ENCODE measurements around the gene NRG3. TPM values are rescaled to one million over a fixed set of nuclear protein-coding genes. Genes with fewer than 3 reads are reported as not detected.

The NRG3 gene
- total and polyA plus RNA-seq, 8 donors, result 0.14 to 0.59 (median 0.25) TPM; not detected in 2

DNA sequence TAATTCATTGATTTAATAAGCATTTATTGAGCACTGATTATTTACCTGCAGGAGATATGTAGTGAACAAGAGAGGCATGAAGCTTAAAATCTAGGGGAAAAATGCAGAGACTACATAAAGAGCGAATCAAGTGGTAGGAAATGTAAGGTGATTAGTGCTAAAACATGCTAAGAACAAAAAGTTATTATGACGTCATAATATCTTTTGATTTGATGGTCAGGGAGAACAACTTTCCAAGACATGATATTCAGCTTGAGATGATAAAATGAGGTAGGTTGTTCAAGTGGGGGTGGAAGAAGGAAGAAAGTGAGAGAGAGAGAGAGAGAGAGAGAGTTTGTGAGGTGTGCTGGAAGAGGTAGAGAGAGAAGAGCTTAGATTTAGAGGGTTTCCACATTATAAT is 317.7 kb downstream of the NRG3 start:
- Histone ChIP-seq H3K4me1 (no peaks in the 10 kb centered on the region), H3K4me3 (no peak overlapping the region), H3K36me3 (no peaks in the 10 kb centered on the region), H3K27me3 (no peaks in the 10 kb centered on the region), H3K9me3 (no peaks in the 10 kb centered on the region), H3K27ac (no peak overlapping the region)
- intact Hi-C loops (cut with DNase I), result no loop called here
- ATAC-seq (no peak), DNase-seq (no peak), FAIRE-seq (no peak)
- TF ChIP-seq CTCF (IDR thresholded peaks at IDR 0.05), result no peak
- 64 to 74% methylated on average over 2 of the region's 2 CpGs for WGBS, 2 donors

DNA sequence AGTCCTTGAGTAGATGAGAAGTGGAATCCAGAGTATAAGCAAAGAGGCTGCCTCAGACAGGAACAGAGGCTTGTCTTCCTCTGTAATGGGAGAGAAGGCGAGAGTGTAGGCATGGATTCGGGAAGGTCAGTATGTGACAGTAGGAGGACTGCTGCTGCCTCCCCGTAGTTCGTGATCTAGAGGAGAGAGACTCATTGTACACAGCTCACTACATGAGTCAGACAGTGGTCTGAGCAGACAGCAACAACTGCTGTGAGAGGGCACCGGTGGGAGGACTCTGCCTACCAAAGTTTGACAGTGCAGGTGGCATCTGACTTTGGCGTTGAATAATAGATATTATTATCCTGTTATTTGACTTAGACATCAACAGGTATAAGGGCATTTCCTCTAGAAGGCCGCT is 319.4 kb downstream of the NRG3 start:
- intact Hi-C loops (cut with DNase I), result no loop called here
- no peaks in the 10 kb centered on the region for H3K36me3 ChIP-seq
- FAIRE-seq, result no peak
- no peak for ATAC-seq
- H3K27me3 ChIP-seq, result no peaks in the 10 kb centered on the region
- TF ChIP-seq CTCF (IDR thresholded peaks at IDR 0.05), result no peak
- no peaks in the 10 kb centered on the region for H3K9me3 ChIP-seq
- H3K4me1 ChIP-seq, result no peaks in the 10 kb centered on the region
- 76 to 84% methylated on average over 7 of the region's 7 CpGs for WGBS, 2 donors
- no peak for DNase-seq
- no peak overlapping the region for H3K27ac ChIP-seq
- H3K4me3 ChIP-seq, result no peak overlapping the region

- intact Hi-C loops (cut with DNase I), result no loop called here
- no peak for ATAC-seq
- Histone ChIP-seq H3K9me3 (no peaks in the 10 kb centered on the region), H3K36me3 (no peaks in the 10 kb centered on the region), H3K4me1 (no peaks in the 10 kb centered on the region), H3K27ac (no peak overlapping the region), H3K4me3 (no peak overlapping the region), H3K27me3 (no peaks in the 10 kb centered on the region)
- TF ChIP-seq CTCF (IDR thresholded peaks at IDR 0.05), result no peak
- 80 to 90% methylated on average over 2 of the region's 2 CpGs for WGBS, 2 donors
- DNase-seq, result no peak
- no peak for FAIRE-seq
These were observed 331.8 kb downstream of the NRG3 start for GRCh38 chr10:82206831-82207230.

GRCh38 chr10:82208726-82209125 is 333.7 kb downstream of the NRG3 start:
- Histone ChIP-seq H3K27me3 (no peaks in the 10 kb centered on the region), H3K9me3 (no peaks in the 10 kb centered on the region), H3K27ac (no peak overlapping the region), H3K4me1 (no peaks in the 10 kb centered on the region), H3K36me3 (no peaks in the 10 kb centered on the region), H3K4me3 (no peak overlapping the region)
- intact Hi-C loops (cut with DNase I), result no loop called here
- FAIRE-seq (no peak), ATAC-seq (no peak), DNase-seq (no peak)
- 64 to 73% methylated on average over 2 of the region's 2 CpGs for WGBS, 2 donors
- TF ChIP-seq CTCF (IDR thresholded peaks at IDR 0.05), result no peak

DNA sequence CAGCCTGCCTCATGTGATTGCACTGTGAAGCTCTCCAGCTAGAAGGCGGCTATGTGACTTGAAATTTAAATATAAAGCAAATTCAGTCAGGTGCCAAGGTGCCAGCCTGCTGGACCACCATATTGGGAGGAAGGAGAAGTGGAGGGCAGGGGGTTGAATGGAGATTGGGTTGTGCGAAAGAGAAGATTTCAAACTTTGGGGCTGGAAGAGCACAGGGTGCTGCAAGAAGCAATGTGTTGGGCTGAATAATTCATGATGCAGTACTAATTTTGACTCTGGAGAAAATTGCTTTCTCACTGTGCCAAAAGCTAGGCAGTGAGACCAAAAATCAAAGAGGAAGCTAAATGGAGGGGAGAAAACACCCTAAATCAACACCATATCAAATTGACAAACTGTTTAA is 335.3 kb downstream of the NRG3 start:
- DNase-seq, result no peak
- H3K4me3 ChIP-seq, result no peak overlapping the region
- no peaks in the 10 kb centered on the region for H3K27me3 ChIP-seq
- FAIRE-seq, result no peak
- no peak for TF ChIP-seq CTCF (IDR thresholded peaks at IDR 0.05)
- 83 to 91% methylated on average over 2 of the region's 2 CpGs for WGBS, 2 donors
- no peaks in the 10 kb centered on the region for H3K36me3 ChIP-seq
- H3K27ac ChIP-seq, result no peak overlapping the region
- intact Hi-C loops (cut with DNase I), result no loop called here
- H3K9me3 ChIP-seq, result no peaks in the 10 kb centered on the region
- H3K4me1 ChIP-seq, result no peaks in the 10 kb centered on the region
- no peak for ATAC-seq
